Measurements from ENCODE around the gene ELOA. TPM values are rescaled to one million over a fixed set of nuclear protein-coding genes. Genes with fewer than 3 reads are reported as not detected.

ELOA gene
- total and polyA plus RNA-seq, 9 of the 15 experiments (the other 6 are each of a cell fraction or from before 2014, with no cell fraction given): 31.9 to 98.6 (median 61.3) TPM

- TF ChIP-seq ELF2 (CRISPR knock-in tag; IDR thresholded peaks at IDR 0.05) (peak; percentile 98), ZNF76 (CRISPR knock-in tag; IDR thresholded peaks at IDR 0.05; ENCODE audit: borderline replicate concordance) (no peak), HNRNPK (IDR thresholded peaks at IDR 0.05; ENCODE audit: low read depth, low read length, poor library complexity, severe bottlenecking) (no peak), MNT (conservative IDR thresholded peaks at IDR 0.05) (peak; percentile 84 to 86), ZNF79 (CRISPR knock-in tag; IDR thresholded peaks at IDR 0.05; ENCODE audit: low read depth) (no peak), ZBTB43 (CRISPR knock-in tag; IDR thresholded peaks at IDR 0.05) (no peak), ZNF740 (CRISPR knock-in tag; IDR thresholded peaks at IDR 0.05) (no peak), ZNF740 (tag; IDR thresholded peaks at IDR 0.05) (no peak), HIVEP1 (CRISPR knock-in tag; IDR thresholded peaks at IDR 0.05) (no peak), ATF2 (CRISPR knock-in tag; IDR thresholded peaks at IDR 0.05) (no peak), BRD9 (IDR thresholded peaks at IDR 0.05; ENCODE audit: low read depth, partially characterized antibody) (peak; percentile 57), YBX1 (IDR thresholded peaks at IDR 0.05) (no peak), PURB (CRISPR knock-in tag; IDR thresholded peaks at IDR 0.05; ENCODE audit: low read depth) (no peak), TFE3 (CRISPR knock-in tag; IDR thresholded peaks at IDR 0.05) (no peak), THAP7 (CRISPR knock-in tag; IDR thresholded peaks at IDR 0.05) (peak; percentile 77; the same call in 1 of the 2 replicates), ZNF121 (CRISPR knock-in tag; conservative IDR thresholded peaks at IDR 0.05) (no peak), RBM25 (IDR thresholded peaks at IDR 0.05; ENCODE audit: low read depth, low read length, severe bottlenecking) (no peak), ZNF512 (tag; IDR thresholded peaks at IDR 0.05) (no peak)
These were observed 47.6 kb downstream of the ELOA start, which contains the start of gene LYPLA2 (continued) for GRCh38 chr1:23790696-23791515.

Measured in K562 (cell line).